IPS-18c (cell line): ENCODE data around the gene AHDC1.

Source experiments
- H3K4me3 ChIP-seq: 2 replicates; pipeline ENCODE4 v1.7.0; 2013; ENCODE audit warnings: low read depth, mild to moderate bottlenecking, low read length, moderate library complexity; ENCODE audit not compliant: insufficient read depth
- H3K9me3 ChIP-seq: one replicate; pipeline ENCODE4 v1.6.1; 2013; ENCODE audit warnings: mild to moderate bottlenecking, low read length, moderate library complexity; ENCODE audit not compliant: control insufficient read depth, insufficient read depth

The AHDC1 gene

DNA sequence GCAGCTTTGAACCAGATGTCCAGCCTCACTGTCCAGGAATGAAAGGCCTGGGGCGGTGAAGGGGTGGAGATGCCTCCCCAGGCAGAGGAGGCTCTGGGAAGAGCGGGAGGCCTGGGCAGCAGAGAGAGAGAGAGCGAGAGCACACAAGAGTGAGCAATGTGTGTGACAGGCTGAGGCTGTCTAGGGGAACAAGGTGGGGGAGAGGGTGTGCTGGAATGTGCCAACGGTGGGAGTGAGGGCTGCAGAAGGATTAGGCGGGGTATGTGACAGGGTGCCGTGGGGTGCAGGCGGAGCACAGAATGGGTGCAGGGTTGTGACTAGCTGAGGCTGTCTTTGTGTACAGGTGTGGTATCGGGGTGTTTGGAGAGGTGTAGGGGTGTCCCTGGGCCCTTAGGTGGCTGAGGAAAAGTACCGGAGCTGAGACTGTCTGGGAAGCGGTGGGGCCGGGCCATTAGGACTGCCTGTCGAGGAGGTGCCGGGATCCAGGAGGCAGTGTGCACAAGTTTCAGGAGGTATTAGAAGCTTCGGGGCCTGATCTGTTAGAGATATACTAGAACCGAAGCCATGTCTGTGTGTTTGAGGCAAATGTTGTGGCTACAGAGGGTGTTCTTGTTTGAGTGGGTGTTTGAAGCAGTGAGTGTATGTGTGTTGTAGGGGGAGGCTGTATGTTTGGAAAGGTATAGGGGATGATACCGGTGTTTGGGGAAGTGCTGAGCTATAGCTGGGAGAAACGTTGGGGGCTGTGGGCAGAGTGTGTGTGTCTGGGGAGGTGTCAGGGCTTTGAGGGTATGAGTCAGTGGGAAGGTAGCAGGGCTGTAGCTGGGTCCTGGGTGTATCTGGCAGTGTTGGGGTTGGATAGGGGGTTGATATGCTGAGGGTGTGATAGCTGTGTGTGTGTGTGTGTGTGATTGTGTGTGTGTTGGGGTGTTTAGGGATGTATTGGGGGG lies 9.1 kb downstream of the AHDC1 start:
- H3K9me3 ChIP-seq = peaks cover 5% of the 10 kb centered on the region
- peak overlapping the region; percentile 15; the same call in 1 of the 2 replicates for H3K4me3 ChIP-seq

DNA sequence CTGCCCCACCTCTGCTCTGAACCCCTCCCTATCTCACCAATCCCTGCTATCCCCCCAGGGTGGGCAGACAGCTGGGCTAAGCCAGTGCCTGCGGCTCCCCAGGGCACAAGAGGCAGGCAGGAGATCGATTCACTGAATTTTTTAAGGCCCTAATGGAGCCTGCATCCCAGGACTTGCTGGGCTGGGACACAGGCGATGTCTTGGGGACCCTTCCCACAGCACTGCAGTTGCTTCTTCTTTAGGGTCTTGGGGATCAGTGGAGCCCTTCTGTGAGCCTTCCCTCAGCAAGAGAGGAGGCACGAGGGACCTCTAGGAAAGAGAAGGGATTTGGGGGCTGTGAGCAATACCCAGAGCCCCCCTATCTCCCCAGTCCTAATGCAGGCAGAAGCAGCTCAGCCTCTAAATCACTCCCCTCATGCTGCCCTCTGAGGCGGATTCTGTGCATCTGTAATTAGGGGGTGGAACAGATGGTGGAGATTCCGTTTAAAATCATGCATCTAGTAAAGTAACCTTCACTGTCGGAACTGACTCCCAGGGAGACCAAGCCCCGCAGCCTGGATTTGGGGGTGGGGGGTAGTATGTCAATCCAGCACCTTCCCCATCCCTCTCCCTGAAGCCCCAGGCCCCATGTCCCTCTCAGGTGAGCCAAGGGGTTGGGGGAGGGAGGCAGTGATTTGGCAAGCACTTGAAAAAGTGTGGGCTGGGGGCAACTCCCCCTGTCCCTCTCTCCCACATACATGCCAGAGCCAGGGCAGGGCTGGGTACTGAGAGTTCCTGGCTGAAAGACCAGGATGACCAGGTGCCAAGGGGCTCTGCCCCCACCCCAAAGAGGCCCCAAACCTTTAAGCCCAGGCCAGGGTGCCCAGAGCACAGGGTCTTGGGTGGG lies 10.0 kb downstream of the AHDC1 start:
- peak overlapping the region; percentile 31; the same call in 1 of the 2 replicates for H3K4me3 ChIP-seq
- H3K9me3 ChIP-seq = no peaks in the 10 kb centered on the region

DNA sequence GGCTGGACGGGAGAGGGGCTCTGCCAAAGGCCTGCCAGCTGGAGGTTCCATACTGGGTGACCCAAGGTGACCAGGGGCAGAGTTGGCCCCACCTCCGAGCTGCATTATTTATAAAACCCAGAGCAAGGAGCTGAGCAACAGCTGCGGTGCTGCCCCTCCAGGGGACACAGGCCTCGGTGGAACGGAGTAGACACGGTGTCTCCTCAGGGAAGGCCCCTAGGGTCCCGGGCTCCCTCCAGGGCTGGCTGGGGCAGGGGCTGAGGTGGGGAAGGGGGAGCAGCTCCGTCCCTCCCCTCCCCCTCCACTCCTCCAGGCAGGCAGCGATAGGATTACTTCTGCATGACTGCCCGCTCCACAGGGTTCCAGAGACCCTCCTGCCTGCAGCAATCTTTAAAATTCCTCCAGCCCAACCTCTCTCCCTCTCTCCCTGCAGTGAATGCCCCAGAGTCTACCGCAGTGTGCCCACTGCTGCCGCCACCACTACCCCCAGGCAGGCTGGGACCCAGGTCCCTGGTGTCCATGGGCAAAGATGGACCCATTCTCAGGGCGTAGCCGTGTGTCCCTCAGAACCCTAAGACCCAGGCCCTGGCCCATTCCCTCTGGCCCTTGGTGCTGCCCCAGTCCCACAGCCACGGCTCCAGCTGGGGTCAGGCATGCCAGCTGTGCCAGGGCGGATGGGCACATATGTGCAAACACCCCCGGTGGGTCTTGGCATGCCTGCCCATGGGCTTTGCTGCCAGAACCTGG lies 10.8 kb downstream of the AHDC1 start:
- Histone ChIP-seq H3K4me3 (peak overlapping the region; percentile 36), H3K9me3 (no peaks in the 10 kb centered on the region)

DNA sequence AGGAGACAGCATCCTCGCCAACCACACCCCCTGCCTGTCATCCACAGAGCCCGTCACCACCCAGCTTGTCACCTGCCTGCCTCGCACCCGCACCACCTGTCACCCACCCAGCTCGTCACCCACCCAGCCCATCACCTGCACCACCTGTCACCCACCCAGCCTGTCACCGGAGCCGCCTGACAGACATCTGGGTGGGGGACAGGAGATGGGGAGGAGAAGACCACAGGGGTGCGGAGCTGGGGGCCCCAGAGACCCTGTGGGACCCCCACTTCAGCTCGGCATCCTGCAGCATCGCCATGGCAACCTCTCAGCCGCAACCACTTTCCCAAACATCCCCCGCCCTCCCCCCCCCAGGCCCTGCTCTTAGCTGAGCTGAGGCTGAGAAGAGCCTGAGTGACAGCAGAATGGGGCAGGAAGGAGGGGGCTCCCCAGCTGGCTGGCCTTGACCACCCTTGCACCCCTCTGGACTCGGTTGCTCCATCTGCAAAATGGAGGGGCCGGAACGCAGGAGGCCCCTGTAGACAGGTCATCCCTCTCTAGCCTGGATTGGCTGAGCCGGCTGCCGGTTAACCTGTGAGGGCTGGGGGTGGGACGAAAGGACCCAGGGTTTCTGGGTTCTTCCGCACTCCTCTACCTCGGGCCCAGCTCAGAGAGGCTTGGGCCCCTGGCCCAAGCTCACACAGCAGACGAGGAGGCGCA lies 11.6 kb downstream of the AHDC1 start:
- Histone ChIP-seq H3K4me3 (peak overlapping the region; percentile 36; the same call in 1 of the 2 replicates), H3K9me3 (no peaks in the 10 kb centered on the region)

DNA sequence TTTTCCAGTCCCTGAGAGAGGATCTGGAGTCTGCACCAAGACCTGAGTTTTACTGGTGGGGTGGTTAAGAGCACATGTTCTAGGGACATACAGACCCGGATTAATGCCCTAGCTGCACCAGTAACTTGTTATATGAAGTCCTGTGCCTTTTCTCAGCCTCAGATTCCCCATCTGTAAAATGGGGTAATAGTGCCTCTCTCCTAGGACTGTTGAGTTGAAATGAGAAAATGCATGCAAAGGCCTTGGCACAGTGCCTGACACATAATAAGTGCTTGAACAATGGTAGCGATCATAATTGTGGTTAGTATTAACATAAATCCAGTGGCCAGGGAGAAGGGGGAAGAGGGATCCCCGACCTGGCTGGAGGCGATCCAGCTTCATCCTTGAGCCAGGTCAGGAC lies 12.3 kb downstream of the AHDC1 start:
- Histone ChIP-seq H3K4me3 (no peak overlapping the region), H3K9me3 (no peaks in the 10 kb centered on the region)

DNA sequence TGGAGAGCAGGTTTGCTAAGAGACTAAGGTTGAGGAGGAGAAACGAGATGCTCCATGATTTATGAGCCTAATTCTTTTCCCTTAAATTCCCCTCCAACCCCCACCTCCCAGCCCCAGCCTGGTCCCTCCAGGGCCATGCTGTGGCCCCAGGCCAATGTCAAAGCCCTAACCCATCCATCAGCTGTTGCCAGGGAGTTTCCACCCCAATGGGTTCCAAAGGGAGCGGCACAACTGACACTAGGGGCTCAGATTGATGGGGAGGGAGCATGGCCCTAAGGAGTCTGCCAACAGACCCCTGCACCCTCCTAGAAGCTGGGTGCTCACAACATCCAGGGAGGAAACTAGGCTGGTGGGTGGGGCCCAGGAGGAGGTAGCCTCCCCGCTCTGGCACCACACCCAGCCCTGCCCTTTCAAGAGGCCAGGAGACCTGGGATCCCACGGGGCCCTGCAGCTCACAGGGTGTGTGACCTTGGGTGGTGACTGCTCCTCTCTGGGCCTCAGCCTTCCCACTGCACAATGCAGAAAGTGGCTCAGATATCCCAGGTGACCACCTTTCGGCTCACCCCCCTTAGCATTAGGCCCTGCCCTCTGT lies 12.9 kb downstream of the AHDC1 start:
- H3K9me3 ChIP-seq = no peaks in the 10 kb centered on the region
- no peak overlapping the region for H3K4me3 ChIP-seq

DNA sequence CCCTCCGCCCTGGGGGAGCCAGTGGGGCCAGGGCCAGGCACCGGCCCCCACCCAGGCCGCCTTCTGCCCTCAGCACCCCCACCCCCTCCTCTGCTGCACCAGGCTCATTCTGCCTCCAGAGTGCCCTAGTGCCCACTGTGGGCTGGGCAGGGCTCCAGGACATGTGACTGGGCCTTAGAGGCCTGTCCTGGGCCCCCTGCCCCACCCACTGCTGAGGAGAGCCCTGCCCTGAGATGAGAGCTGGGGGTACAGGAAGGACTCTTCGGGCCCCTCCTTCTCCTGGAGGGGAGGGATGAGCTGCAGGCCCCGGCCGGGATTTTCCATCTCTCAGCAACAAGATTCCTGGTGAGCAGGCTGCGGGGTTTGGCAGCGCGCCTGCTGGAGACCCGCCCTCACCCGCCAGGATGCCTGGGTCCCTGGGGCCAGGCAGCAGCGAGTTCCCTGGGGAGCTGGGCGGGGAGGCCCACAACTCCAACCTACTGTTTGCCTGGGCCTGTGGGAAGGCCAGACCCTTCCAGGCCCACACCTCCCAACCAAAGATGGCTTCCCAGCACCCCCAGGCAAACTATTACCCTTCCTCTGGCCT lies 14.0 kb downstream of the AHDC1 start:
- Histone ChIP-seq H3K9me3 (no peaks in the 10 kb centered on the region), H3K4me3 (no peak overlapping the region; the same call in 1 of the 2 replicates)

DNA sequence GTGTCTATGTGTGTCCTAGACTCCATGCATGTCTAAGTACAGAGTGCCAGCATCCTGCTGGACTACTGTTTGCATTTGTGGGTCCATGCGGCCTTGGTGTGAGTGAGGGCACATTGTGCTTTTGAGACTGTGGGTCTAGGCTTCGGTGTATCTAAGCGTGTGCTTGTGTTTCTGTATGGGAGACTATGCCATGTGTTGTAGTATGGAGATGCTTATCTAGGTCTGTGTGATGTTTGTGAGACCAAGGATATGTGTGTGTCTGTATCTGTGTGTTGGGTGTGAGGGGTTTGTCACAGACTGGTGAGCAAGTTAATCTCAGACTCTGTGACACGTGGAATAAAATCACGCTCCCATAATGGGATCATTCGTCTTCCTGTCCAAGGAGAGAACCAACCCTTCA lies 14.5 kb downstream of the AHDC1 start:
- Histone ChIP-seq H3K4me3 (no peak overlapping the region), H3K9me3 (no peaks in the 10 kb centered on the region)

DNA sequence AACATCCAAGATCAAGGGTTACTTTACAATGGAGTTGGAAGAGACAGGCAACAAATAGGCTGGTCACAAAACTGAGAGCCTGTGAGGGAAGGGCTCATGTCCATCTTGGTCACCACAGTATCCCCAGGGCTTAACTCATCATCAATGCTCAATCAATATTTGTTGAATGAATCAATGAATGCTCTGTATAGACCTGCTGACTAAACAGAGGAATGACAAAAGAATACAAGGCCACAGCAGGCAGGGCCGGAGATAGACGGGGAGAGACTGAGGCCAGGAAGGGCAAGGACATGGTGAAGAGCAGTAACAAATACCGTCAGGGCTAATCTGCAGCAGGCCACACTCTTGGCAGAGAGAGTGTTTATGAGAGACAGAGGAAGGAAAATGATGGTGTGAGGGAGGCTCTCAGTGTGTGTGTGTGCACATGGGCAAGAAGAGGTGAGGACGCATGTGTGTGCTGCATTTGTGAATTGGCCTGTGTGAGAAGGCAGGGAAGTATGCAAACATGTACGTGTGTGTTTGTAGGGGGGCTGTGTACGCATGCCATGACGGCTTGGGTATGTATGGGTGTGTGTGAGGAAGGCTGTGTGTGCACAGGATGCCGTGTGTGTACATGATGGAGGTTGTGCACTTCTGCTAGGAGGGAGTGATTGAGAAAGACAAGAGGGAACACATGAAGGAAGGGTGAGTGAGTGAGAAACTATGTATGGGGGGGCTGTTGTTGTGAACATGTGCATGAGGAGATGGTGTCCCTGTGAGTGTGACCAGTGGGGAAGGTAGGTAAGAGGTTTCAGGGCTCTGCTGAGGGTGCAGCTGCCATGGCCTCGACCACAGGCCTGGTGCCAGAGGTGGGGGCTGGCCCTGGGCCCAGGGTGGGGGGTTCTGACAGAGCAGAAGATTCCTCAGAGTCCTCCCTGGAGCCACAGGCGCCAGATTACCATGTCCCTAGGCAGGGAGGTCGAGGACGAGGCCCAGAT lies 15.4 kb downstream of the AHDC1 start:
- Histone ChIP-seq H3K9me3 (no peaks in the 10 kb centered on the region), H3K4me3 (no peak overlapping the region)

DNA sequence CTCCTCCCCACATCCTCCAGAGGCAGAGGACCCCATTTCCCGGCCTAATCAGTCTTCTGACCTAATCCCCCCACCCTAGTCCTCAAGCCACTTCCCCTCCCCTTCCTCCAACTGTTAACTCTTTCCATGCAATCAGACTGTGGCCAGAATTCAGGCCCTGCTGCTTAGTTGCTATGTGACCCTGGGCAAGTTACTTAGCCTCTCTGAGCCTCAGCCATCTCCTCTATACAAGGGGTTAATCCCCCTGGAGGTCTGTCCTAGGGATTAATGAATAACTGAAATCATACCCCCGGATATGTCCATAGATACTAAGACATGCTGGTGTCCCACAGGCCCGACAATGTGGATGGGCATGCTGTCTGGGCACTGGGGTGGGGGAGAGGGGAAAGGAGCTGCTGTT lies 18.3 kb downstream of the AHDC1 start:
- H3K4me3 ChIP-seq = no peak overlapping the region

DNA sequence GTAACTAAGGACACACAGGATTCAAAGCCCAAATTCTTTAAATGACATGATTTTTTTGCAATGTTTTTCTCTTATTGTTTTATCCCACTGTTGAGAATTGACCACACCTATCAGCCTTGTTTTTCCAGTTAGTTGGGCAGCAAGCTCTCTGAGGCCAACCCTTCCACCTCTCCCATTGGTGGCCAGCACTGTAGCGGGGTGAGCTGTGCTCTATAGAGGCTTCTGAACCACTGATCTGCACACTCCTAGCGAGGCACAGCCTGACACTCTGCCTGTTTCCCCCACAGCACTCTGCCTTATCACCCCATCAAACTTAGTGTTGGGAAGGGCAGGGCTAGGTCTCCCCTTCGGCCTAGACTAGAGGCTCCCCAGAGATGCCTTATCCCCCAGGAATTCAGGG lies 19.5 kb downstream of the AHDC1 start:
- H3K4me3 ChIP-seq = no peak overlapping the region
- H3K9me3 ChIP-seq = no peaks in the 10 kb centered on the region

More for the DNA sequence above, 18.3 kb downstream of the AHDC1 start:
- no peaks in the 10 kb centered on the region for H3K9me3 ChIP-seq

DNA sequence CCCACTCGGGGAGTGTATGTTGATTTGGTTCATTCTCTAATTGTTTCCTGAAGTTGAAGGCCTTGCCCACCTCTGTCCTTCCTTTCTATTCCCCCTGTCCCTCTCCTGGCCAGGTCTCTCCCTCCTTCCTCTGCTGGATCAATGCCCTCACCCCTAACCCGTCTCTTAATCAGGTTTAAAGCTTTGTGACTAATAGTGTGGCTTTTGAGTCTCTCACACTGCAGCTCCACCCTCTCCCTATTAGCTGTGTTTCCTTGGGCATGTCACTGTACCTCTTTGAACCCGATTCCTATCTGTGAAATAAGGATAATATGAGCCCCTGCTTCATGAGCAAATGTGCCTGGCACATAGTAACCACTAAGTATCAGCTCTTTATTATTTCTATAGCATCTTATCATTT lies 20.5 kb downstream of the AHDC1 start:
- H3K9me3 ChIP-seq = no peaks in the 10 kb centered on the region
- H3K4me3 ChIP-seq = no peak overlapping the region

DNA sequence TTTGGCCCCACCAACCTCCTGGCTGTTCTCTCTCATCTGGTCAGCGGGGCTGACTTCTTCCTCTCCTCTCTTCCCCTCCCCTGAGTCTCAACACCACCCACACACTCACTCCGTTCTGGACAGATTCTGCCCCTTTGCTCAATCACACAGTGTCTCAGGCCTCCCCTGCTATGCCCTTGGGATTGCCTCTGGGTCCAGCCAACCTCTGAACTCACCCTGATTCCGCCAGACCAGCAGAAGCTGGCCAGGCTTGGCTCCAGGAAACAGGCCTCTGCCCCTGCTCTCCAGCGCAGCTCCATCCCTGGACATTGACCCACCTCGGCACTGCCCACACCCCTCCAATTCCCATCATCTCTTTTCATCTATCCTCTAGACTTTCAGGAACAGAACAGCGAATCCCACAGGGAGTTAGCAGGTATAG lies 22.1 kb downstream of the AHDC1 start:
- no peaks in the 10 kb centered on the region for H3K9me3 ChIP-seq

DNA sequence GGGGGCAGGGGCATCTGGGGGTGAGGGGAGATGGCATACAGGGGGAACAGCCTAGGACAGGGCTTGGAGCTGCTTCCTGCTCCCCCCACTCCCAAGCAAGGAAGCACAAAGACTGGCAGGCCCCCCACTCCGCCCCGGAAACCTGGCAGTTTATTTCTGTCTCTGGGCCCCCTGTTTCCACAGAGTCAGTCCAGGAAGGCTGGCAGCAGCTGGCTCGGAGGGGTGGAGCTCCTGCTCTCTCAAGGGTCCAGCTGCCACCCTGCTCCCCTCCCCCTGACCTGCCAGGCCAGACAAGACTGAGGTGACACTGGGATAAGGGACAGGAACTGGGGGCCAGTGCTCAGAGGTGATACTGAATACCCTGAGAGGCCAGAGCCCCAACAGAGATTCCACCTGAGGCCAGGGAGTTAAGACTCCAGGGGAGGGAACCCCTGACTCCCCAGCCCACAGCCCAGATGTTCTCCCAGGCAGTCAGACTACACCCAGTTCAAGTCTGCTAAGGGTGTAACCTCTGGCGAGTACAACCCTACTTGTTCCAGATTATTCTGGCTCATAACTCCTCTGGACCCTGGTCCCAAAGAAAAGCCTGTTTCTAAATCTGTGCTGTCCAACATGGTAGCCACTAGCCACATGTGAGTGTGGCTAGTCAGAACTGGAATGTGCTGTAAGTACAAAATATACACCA lies 26.3 kb downstream of the AHDC1 start:
- H3K9me3 ChIP-seq = no peaks in the 10 kb centered on the region

More for the DNA sequence above, 22.1 kb downstream of the AHDC1 start:
- no peak overlapping the region for H3K4me3 ChIP-seq

More for the DNA sequence above, 26.3 kb downstream of the AHDC1 start:
- no peak overlapping the region for H3K4me3 ChIP-seq
